Islet precursor cell (in vitro differentiated cells): Measurements from ENCODE around the gene S100A8.
A peak's percentile ranks its signal among the peaks of the same experiment; 100 is the strongest.

Source experiments
- DNase-seq: peaks from one replicate; pipeline ENCODE4 v3.0.0-alpha.2; 2018

The S100A8 gene

DNA sequence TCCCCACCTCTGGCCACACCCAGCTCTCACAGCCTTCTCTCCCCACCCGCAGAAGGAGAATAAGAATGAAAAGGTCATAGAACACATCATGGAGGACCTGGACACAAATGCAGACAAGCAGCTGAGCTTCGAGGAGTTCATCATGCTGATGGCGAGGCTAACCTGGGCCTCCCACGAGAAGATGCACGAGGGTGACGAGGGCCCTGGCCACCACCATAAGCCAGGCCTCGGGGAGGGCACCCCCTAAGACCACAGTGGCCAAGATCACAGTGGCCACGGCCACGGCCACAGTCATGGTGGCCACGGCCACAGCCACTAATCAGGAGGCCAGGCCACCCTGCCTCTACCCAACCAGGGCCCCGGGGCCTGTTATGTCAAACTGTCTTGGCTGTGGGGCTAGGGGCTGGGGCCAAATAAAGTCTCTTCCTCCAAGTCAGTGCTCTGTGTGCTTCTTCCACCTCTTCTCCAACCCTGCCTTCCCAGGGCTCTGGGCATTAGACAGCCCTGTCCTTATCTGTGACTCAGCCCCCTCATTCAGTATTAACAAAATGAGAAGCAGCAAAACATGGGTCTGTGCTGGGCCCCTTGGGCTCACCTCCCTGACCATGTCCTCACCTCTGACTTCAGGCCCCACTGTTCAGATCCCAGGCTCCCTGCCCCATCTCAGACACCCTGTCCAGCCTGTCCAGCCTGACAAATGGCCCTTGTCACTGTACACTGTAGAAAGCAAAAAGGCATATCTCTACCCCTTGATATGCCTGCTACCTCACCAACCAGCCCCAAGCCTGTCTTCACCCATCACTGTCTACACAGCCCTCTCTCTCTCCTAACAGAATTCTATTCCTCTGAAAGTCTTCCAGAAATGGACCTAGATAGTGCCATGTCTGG, 30.0 kb downstream of the S100A8 start:
- peak; percentile 35 for DNase-seq

DNA sequence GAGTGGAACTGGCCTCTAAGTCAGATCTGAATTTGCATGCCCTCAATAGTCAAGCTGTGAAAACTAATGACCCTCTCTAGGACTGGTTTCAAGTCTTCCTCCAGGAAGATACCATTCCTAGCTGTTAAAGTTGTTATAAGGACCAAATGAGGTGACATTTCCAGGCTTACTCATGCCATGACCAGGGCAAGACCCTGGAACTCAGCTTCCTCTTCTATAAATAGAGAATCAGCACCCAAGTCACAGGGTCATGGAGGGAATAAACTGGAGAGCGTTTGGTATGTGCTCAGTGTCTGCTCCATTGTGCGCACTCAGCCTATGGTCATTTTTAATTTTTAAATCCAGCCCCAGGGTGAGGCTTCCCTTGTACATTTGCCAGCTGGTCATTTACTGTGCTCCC, 30.7 kb downstream of the S100A8 start:
- DNase-seq: no peak

DNA sequence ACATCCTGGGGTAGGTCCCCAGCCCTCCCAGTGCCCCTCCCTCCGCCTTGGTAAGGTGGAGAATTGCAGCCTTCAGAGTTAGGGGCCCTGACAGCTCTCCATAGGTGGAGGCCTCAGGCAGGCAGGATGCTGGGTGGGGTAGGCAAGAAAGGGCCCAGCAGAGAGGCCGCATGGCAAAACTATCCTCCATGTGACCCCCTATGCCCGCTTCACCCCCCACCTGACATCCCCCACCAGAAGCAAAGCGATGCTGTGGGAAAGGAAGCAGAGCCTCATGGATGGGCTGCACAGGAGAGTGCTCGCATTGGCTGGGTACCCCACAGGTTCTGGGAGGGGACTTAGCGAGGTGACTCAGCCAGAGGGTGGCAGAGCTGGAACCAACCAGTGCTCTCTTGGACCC, 31.6 kb downstream of the S100A8 start:
- DNase-seq: peak; percentile 23

DNA sequence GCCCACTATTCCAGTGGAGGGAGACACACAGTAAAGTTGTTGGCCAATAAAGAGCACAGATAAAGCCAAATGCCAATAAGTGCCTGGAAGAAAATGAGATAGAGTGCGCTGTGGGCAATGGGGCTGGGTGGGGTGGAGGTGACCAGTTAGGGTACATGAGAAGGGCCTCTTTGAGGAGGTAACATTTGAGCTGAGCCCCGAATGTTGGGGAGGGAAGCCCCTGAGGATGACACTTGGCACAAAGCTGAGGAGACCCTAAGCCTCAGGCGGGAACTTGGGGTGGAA, 32.2 kb downstream of the S100A8 start:
- peak; percentile 7 for DNase-seq

DNA sequence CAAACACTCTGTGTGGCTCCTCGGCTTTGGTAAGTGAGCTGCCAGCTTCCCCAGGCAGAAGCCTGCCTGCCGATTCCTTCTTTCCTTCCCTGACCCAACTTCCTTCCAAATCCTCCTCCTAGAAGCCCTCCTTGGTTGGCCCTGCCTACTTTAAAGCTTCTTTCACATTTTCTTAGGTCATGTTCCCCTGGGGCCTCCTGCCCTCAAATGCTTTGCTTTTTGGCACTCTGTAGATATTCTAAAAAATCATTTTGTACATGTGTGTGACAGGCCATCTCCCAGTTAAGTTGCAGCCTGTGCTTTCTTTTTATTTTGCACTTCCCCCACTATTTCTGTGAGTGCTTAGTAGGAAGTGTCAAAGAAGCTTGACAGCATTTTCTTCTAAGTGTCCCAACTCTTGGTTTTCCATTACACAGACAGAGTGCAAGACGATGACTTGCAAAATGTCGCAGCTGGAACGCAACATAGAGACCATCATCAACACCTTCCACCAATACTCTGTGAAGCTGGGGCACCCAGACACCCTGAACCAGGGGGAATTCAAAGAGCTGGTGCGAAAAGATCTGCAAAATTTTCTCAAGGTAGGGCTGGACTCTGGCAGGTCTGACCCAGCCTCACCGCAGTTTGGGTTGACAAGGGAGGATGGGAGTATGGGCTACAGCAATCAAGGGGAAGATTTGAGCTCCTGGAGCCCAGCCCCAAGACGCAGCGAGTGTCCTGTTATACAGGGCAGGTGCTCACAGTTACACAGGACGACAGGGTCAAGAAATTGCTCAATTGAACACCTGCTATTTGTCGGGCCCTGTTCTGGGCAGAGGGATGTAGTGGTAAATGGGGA, 32.8 kb downstream of the S100A8 start, which contains the start of gene S100A9:
Gene S100A9 (plus strand): TSS at position 2 of the 838 bp plus-strand sequence. CDS start 430 bp downstream, at position 432.
- DNase-seq: peak; percentile 10

DNA sequence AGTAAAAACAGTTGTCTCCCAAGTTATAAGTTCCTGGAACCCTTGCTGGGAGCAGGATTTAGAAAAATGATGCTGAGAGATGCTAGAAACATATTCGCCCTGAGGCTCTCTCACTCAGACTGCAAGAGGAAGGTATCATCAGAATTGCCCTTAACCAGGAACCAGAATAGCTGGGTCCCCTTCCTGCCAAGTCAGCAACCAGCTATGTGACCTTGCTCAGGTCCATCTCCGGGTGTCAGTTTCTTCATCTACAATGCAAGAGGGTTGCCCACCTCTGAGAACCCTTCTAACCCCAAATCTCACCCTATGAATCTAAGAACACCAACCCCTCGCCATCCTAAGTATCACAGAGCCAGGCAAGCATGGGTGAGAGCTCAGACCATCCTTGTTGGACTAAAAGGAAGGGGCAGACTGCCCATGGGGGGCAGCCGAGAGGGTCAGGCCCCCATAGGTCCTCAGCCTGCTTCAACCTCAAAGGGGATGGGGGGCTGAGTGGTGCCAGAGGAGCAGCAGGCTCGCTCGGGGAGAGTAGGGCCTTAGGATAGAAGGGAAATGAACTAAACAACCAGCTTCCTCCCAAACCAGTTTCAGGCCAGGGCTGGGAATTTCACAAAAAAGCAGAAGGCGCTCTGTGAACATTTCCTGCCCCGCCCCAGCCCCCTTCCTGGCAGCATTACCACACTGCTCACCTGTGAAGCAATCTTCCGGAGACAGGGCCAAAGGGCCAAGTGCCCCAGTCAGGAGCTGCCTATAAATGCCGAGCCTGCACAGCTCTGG, 33.6 kb downstream of the S100A8 start:
- DNase-seq: peak; percentile 51

DNA sequence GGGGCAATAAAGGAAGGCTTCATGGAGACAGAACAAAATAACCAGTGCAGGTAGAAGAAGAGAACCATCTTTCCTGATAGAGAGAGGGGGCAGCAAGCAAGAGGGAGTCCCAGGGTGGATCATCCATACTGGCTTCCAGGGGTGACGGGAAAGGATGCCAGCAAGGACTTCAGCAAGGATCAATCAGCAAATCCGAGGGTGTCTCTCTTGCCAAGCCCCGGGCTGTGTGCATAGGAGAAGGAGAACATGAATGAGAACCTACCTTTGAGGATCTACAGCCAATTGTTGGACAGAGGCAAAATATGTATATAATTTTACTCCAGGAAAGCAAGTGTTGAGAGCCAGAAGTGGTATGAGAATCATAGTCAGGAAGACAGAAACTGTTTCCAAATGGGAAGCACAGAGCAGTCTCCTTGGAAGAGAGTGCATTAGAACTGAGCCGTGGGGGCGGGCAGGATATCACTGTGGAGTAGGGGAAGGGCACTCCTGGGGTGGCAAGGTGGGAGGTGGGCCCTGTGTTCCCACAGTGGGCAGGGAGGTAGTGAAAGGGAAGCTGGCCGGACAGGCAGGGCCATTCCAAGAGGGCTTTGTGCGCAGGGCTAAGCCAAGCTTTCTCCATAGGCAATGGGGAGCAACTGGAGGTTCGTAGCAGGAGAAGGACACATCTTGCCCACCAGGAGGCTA, 34.3 kb downstream of the S100A8 start:
- peak; percentile 41 for DNase-seq

DNA sequence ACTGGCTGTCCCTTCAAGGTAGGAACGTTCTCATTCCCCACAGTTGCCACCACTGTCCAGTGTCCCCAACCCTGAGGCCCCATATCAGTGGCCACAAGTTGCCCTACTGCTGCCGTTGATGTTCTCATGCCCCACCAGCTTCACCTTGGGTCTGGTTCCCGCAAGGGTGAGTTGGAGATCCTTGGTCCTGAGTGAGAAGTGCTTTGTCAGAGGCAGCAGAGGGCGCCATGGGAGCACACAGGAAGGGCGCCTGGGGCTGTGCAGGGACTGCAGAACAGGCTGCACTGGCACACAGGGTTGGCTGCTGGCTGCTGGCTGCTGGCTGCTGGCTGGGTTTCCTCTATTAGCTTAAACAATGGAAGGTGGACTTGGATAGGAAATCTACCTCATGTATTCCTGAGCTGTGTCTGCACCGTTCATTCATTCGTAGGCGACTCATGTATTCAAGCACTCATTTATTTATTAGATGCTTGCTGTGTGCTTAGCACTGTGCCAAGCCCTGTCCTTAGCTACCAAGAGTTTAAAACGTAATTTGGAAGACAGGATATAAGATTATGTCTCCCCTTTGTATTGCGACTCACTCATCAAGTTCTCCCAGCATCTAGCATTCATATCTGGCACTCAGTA, 35.3 kb downstream of the S100A8 start:
- peak; percentile 91 for DNase-seq

DNA sequence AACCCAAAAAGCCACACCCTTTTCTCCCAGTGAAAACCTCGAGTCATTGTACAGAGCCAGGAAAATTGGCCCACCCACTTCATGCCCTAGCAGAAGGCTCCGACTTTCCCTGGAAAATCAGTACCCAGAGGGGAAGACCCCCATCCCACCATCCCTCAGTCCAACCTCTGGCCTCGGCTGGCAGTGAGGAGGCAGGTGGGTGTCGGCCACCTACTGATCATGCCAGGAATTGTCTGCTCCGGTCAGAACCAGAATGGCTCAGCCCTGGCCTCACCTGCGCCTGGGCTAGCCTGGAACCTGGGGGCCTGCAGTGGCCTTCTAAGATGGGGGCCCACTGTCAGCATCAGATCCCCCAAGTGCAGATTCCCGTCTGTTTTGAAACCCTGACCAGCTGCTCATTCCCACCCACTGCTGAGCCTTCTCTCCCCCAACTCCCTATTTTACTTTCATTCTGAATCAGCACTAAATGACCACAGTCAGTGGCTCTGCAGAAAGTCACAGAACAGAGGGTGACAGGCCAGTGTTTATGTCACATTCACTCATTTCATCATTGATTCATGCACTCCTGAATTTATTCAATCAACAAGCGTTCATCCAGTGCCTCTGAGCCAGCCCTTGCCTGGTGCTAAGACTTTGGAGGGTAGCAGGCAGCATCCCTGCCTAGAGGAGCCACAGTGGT, 36.2 kb downstream of the S100A8 start:
- peak; percentile 26 for DNase-seq

DNA sequence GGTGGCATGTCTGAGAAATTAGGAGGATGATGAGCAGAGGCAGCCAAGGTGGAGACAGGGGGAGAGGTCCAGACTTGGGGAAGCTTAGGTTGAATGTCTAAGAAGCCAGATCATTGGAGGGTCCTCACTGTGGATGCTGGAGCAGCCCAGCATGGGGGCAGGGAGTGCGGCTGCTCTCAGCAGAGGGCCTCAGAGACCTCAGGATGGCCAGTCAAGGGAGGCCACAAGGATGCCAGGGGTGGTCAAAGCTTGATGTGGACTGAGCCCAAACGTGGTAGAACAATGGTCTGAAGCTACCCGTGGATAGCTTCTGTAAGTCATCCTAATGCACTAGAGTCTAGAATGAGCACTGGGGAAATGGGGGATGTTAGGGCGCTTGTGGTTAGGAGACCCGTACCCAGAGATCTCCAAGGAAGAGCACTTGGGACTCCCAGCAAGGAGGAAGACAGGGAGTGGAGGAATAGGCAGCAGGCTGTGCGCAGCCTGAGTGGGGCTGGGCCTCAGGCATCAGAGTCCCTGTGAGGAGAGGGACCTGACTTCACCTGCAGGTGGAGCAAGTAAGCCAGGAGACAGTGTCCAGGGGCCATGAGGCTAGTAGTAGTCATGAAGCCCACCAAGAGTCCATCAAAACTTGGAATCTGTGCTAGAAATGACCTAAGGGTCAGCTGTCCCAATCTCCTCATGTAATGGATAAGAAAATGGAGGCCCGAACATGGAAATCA, 37.5 kb downstream of the S100A8 start:
- DNase-seq: peak; percentile 80

DNA sequence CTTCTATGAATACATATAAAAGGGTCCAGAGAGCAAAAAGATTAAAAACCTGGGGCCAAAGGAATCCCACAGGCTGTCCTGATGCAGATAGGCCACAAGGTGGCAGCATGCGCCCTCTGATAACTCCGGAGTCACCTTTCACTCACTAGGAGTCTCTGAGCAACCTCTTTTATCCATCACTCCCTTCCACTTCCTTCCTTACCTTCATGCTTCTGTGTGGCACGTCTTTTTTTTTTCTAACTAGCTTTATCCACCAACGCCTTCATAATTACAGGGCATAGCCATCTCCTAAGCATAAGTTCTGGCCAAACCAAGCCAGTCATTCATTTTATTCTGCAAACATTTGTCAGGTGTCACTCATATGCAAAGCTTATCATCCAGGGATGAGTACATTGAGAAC, 38.4 kb downstream of the S100A8 start:
- DNase-seq: peak; percentile 73

DNA sequence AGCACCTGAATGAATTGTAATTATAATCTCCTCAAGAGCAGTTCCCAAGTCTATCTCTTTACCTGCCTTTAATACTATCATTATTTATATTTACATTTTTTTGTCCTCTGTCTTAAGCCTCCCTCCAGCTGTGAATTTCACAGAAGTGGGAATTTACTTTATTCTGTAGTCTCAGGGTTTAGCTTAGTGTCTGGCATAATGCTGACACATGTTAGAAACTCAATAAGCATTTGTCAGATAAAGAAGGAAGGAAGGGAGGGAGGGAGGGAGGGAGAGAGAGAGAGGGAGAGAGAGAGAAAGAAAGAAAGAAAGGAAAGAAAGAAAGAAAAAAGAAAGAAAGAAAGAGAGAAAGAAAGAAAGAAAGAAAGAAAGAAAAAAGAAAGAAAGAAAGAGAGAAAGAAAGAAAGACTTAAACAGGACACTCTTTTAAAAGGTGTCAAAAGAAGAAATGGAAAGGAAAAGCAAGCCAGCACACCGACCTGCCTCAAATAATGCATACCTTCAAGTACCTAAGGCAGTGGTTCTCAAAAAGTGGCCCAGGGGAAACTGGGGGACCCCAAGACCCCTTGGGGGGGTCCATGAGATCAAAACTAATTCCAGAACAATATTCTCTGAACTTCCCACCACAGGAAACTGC, 40.4 kb downstream of the S100A8 start:
- peak; percentile 26 for DNase-seq

DNA sequence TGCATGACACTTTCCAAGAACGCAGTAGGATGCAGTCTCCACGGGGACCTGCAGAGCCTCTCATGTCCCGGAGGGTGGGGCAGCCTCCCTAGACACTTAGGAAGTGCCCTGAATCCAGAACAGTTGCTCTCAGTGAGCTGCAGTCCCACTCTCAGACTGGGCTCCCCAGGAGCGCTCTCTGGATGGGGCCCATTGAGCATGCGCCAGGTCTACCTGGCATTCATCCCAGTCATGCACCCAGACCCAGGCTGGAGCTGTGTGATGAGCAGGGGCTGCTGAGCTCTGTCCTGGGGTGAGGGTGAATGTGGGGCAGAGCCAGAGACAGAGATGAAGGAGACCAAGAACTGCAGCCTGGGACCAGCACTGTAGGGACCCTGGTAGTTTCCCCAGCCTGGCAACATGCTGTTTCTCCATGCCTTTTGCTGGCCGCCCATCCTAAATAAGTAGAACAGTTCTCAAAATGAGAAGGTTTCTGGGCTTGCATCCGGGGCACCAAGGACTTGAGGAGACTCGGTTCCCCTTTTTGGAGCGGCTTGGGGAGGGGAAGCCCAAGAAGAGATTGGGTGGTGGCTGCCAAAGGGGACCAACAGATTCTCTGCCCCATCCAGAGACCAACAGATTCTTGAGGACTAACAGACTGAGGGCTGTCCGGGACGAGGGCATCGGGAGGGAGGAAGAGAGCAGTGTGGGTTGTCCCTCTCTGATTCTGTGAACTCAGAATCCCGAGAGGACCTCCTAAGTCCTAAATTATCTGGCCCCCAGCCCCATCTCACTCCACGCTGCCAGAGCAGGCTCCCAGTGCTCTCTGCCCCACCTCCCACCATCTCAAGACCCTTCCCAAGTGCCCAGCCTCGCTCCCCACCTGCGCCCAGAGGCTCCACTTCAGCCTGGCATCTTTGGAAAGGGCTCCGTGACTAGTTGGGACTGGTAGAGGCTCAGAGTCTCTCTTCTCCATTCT, 41.2 kb downstream of the S100A8 start:
- DNase-seq: peak; percentile 41

DNA sequence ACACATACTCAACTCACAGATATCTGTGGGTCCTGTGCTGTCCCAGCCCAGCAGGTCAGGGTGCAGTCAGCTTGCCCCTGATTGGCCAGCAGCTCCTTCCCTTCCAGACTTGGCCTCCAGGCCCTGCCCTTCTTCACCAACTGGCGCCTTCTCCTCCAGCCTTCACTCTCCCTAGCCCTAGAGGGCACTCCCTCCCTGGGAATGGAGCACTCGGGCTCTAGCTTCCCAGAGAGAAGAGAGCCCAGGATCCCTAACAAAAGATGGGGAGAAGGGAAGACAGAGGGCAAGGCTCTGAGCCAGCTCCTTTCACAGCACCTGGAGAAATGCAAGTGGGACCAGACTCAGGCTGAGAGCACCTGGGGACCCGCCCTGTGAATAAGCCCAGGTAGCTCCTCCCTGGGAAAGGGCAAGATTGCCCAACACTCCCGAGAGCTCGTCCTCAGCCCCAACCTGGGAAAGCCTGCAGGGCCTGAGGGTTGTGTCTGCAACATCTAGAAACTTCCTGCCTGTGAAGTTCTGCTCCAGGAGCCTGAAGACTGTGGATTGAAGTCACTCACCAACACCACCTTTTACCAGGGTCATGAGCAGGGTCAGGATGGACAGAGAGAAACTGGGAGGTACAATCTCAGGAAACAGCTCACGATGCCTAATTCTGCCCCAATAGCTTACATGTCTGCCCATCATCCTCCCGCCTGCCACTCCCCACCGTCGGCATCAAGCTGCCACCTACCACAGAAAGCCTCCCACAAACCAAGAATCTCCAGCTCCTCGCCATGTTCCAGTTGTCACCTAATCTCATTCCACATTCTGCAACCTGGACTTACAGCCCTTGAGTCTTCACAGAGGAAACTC, 42.1 kb downstream of the S100A8 start, which contains the start of gene PGLYRP4:
Gene PGLYRP4 (minus strand): TSS at position 331 of the 852 bp plus-strand sequence. CDS start 909 bp downstream, outside the sequence.
- DNase-seq: peak; percentile 54

DNA sequence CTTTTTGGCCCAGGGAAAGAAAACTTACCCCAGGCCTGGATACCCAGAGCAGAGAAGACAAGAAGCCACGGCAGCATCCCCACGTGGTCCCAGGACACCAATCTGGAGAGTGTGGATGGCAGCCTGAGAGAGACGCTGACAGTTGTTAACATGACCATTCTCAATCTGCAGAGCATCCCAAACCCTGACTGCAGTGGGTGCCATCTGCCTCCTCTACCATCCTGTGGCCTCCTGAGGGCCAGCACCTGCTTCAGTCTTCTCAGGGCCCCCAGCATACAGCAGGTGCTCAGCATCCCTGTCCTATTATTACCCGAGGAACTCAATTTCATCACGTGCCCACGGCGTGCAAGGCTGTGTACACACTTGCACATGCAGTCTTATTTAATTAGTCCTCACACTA, 43.0 kb downstream of the S100A8 start:
- peak; percentile 22 for DNase-seq

DNA sequence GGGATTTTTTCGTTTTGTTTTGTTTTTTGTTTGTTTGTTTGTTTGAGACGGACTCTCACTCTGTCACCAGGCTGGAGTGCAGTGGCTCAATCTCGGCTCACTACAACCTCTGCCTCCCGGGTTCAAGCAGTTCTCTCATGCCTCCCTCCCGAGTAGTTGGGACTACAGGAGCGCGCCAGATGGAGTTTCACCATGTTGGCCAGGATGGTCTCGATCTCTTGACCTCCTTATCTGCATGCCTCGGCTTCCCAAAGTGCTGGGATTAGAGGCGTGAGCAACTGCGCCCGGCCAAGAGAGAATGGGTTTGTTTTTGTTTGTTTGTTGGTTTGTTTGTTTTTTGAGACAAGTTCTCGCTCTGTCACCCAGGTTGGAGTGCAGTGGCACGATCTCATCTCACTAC, 43.8 kb downstream of the S100A8 start:
- peak; percentile 20 for DNase-seq

DNA sequence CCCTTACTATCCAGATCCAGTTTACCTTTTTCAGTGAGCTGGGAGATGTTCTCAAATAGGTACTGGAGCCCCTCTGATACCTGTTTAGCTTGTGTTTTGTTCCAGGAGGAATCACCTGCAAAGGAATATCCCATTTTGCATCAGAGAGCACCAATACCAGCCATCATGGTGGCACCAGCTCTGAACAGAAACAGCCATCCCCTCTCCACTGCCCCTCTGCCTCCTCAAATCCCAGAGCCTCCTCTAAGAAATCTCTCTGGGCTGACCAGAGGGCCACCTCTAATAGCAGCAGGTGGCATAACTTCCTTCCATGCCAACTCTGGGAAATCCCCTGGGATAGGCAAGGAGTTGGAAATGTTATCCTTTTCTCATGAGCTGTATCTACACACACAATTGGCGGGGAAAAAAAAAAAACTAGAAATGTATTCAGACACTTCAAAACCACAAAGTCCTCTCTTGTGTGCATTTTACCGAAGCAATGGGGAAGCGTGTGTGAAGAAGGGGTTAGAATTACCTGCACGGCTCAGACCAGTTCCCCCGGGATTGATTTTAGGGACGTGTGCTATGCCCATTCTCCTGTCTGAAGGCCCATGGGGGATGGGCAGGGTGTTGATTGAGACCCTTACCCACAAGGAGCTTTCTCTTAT, 44.7 kb downstream of the S100A8 start:
- DNase-seq: no peak
